HG02642 (cell line): Measurements from ENCODE around the gene USP14.

Experiments
- ATAC-seq: cut with Tn5 transposase; IDR thresholded peaks from one replicate; pipeline ENCODE4 v1.9.1; 2021; ENCODE audit warnings: mild to moderate bottlenecking; ENCODE audit not compliant: unreplicated experiment, poor library complexity

The USP14 gene

GRCh38 chr18:159037-159652, 788 bp downstream of the USP14 start:
- ATAC-seq, result no peak

GRCh38 chr18:159933-160332, 1.6 kb downstream of the USP14 start:
- no peak for ATAC-seq

GRCh38 chr18:160831-161570, 2.6 kb downstream of the USP14 start:
- no peak for ATAC-seq

GRCh38 chr18:172361-172760, 14.0 kb downstream of the USP14 start:
- ATAC-seq, result no peak

GRCh38 chr18:179499-179898, 21.1 kb downstream of the USP14 start:
- ATAC-seq, result no peak

- ATAC-seq, result no peak
Observed at GRCh38 chr18:181711-182110, 23.4 kb downstream of the USP14 start.

GRCh38 chr18:183769-184168, 25.4 kb downstream of the USP14 start:
- no peak for ATAC-seq

GRCh38 chr18:189254-189653, 30.9 kb downstream of the USP14 start:
- no peak for ATAC-seq

GRCh38 chr18:191725-192124, 33.4 kb downstream of the USP14 start:
- ATAC-seq, result no peak

GRCh38 chr18:192801-193200, 34.4 kb downstream of the USP14 start:
- no peak for ATAC-seq

GRCh38 chr18:195651-196050, 37.3 kb downstream of the USP14 start:
- no peak for ATAC-seq

GRCh38 chr18:199214-199613, 40.9 kb downstream of the USP14 start:
- no peak for ATAC-seq

- no peak for ATAC-seq
Observed at GRCh38 chr18:199768-200167, 41.4 kb downstream of the USP14 start.

- ATAC-seq, result no peak
Observed at GRCh38 chr18:210075-210474, 51.7 kb downstream of the USP14 start.

GRCh38 chr18:210733-211132, 52.4 kb downstream of the USP14 start:
- ATAC-seq, result no peak

- ATAC-seq, result no peak
Observed at GRCh38 chr18:211582-211981, 53.2 kb downstream of the USP14 start.

- ATAC-seq, result no peak
Observed at GRCh38 chr18:212780-213179, 54.4 kb downstream of the USP14 start.

- ATAC-seq, result no peak
Observed at GRCh38 chr18:213505-213904, 55.1 kb downstream of the USP14 start.

GRCh38 chr18:213966-214365, 55.6 kb downstream of the USP14 start:
- no peak for ATAC-seq

GRCh38 chr18:215448-216010, 57.2 kb downstream of the USP14 start:
- no peak for ATAC-seq

GRCh38 chr18:217532-218336, 59.4 kb downstream of the USP14 start:
- no peak for ATAC-seq
